NCI-H524 (cell line): ENCODE data around the gene STK32A.

Experiments
- DNase-seq, 2 experiments: peaks; one replicate each; lab custom pipeline; 2025; lab: John Stamatoyannopoulos, UW

Gene STK32A

GRCh38 chr5:147426640-147427327 is 192.0 kb downstream of the STK32A start:
- DNase-seq = no peak

GRCh38 chr5:147427521-147428401 is 192.9 kb downstream of the STK32A start:
- no peak for DNase-seq

GRCh38 chr5:147430628-147431027 is 195.8 kb downstream of the STK32A start:
- peak; percentile 37 to 79 for DNase-seq

GRCh38 chr5:147431586-147431985 is 196.8 kb downstream of the STK32A start:
- DNase-seq = no peak

- DNase-seq = no peak
Observed at GRCh38 chr5:147432323-147432722, 197.5 kb downstream of the STK32A start.

GRCh38 chr5:147434049-147434448 is 199.2 kb downstream of the STK32A start:
- no peak for DNase-seq

GRCh38 chr5:147436596-147436995 is 201.8 kb downstream of the STK32A start:
- DNase-seq = no peak

GRCh38 chr5:147437161-147437596 is 202.4 kb downstream of the STK32A start:
- DNase-seq = no peak
